DMS79 (cell line): ENCODE results near the gene SHROOM3.

ENCODE experiments used
- DNase-seq: peaks from one replicate; lab custom pipeline; 2025; lab: John Stamatoyannopoulos, UW

The SHROOM3 gene

GRCh38 chr4:76751612-76752343 lies 316.7 kb downstream of the SHROOM3 start:
- no peak for DNase-seq

GRCh38 chr4:76752861-76753501 lies 318.0 kb downstream of the SHROOM3 start:
- DNase-seq, result no peak

GRCh38 chr4:76753814-76754213 lies 318.8 kb downstream of the SHROOM3 start:
- DNase-seq, result no peak

- DNase-seq, result no peak
These were observed 319.4 kb downstream of the SHROOM3 start for GRCh38 chr4:76754439-76754838.

GRCh38 chr4:76755756-76756155 lies 320.7 kb downstream of the SHROOM3 start:
- DNase-seq, result no peak

- DNase-seq, result no peak
These were observed 321.4 kb downstream of the SHROOM3 start for GRCh38 chr4:76756416-76756815.

- DNase-seq, result no peak
These were observed 322.4 kb downstream of the SHROOM3 start for GRCh38 chr4:76757418-76757939.

- DNase-seq, result no peak
These were observed 323.4 kb downstream of the SHROOM3 start for GRCh38 chr4:76758290-76758882.

- DNase-seq, result no peak
These were observed 324.0 kb downstream of the SHROOM3 start for GRCh38 chr4:76758996-76759395.

- DNase-seq, result no peak
These were observed 325.2 kb downstream of the SHROOM3 start for GRCh38 chr4:76760193-76760592.

GRCh38 chr4:76762137-76763130 lies 327.4 kb downstream of the SHROOM3 start:
- DNase-seq, result no peak

GRCh38 chr4:76764251-76764650 lies 329.2 kb downstream of the SHROOM3 start:
- DNase-seq, result no peak

- no peak for DNase-seq
These were observed 330.6 kb downstream of the SHROOM3 start for GRCh38 chr4:76765473-76766183.

GRCh38 chr4:76767983-76768382 lies 333.0 kb downstream of the SHROOM3 start:
- DNase-seq, result no peak

- no peak for DNase-seq
These were observed 337.6 kb downstream of the SHROOM3 start for GRCh38 chr4:76772498-76773106.

GRCh38 chr4:76773766-76774165 lies 338.7 kb downstream of the SHROOM3 start:
- DNase-seq, result no peak

GRCh38 chr4:76779740-76780459 lies 344.9 kb downstream of the SHROOM3 start:
- no peak for DNase-seq

- DNase-seq, result no peak
These were observed 346.0 kb downstream of the SHROOM3 start for GRCh38 chr4:76780781-76781697.
